COLO829 (cell line): ENCODE data around the gene KRTAP5-3.
"Not testable (repeated sequence)": the region's sequence is repeated elsewhere in the genome, so short reads cannot be mapped to it uniquely, and the experiment has no call there.

ENCODE experiments used
- DNase-seq: peaks from one replicate; pipeline ENCODE4 v3.0.0; 2012; ENCODE audit warnings: low spot score

Gene KRTAP5-3, protein sequence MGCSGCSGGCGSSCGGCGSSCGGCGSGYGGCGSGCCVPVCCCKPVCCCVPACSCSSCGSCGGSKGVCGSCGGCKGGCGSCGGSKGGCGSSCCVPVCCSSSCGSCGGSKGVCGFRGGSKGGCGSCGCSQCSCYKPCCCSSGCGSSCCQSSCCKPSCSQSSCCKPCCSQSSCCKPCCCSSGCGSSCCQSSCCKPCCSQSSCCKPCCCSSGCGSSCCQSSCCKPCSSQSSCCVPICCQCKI

DNA sequence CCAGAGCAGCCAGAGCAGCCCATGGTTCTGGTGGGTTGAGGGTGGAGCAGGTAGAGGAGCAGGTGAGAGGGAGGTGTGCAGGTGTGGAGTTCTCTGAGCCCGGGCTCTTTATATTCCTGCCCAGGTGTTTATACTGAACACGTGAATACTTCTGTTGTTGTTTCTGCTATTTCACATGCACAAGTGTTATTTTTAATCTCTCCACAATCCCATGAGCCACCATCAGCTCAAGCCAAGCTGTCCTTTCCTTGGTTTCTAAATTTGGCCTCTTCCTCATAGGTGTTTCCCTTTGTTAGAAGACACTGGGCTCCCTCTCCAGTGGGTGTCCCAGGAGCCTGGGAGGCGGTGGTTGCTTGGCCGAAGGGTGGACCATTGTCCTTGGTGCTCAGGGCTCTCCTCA lies at the start of gene KRTAP5-3:
Gene KRTAP5-3, minus strand, starts transcription at position 101 of the 400 bp plus-strand sequence. Its CDS starts 78 bp downstream, at position 23.
- DNase-seq: no peak

DNA sequence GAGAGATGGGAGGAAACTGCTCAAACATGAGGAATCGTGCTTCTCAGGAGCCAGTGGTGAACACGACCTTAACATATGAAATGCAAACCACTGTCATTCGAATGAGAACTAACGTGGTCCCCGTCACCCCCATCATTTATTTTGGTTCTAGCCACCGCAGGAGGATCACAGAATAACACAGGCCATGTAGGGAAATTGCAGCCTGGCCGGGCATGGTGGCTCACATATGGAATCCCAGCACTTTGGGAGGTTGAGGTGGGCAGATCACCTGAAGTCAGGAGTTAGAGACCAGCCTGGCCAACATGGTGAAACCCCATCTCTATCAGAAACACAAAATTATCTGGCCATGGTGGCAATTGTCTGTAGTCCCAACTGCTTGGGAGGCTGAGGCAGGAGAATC lies 48.4 kb upstream of the KRTAP5-3 start:
- no peak for DNase-seq

DNA sequence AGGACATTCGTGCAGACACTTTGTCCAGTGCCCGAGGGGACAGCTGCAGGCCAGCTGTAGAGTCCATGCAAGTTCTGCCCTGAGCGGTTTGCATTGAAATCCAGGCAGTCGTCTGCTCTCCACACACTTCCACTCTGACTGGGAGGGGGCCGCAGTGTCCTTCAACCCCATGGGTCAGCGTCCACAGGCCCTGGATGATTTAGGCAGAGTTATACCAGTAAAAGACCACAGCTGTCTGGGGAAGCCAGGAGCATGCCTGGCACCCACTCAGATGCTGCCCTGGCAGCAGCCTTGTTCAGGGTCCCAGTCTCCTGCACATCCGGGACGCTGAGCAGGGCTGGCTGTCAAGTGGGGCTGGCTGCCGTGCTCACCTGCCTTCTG lies 47.8 kb upstream of the KRTAP5-3 start:
- DNase-seq: no peak

DNA sequence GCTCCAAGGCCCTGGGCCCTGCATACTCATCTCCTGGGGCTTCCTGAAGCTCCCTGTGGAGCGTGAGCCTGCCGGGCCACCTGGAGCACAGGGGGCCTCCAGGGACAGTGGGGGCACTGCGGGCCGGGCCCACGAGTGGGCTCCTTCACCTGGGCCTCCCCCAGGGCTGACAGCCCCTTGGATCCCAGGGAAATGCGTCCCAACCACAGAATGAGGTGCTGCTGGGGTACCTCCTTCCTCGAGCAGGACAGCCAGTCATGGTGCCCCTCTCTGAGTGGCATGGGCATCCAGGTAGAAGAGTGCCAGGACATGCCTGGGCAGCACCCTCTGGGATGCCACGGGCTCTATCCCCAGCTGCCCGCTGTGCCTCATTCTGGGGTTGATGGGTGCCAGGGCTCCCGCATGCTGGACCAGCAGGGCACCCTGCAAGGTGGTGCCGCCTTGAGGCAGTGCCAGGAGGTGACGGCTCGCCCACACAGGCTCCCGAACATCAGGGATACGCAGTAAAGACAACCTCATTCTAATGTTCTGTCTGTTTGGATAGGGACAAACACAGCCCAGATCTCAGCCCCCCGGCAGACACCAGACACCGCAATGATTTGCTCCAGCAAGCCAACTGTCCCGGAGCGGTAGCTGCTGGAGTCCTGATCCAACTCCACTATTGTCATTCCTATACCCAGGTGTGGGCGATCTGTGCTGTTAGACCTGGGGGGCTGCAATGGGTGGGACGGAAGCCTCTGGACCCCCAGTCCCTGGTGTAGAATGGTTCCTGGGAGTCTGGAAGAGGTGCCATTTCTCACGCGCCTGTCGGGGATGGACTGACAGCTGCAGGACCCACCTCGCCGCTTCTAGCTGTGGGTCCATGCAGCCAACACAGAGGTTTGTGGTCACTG lies 47.2 kb upstream of the KRTAP5-3 start:
- no peak for DNase-seq

DNA sequence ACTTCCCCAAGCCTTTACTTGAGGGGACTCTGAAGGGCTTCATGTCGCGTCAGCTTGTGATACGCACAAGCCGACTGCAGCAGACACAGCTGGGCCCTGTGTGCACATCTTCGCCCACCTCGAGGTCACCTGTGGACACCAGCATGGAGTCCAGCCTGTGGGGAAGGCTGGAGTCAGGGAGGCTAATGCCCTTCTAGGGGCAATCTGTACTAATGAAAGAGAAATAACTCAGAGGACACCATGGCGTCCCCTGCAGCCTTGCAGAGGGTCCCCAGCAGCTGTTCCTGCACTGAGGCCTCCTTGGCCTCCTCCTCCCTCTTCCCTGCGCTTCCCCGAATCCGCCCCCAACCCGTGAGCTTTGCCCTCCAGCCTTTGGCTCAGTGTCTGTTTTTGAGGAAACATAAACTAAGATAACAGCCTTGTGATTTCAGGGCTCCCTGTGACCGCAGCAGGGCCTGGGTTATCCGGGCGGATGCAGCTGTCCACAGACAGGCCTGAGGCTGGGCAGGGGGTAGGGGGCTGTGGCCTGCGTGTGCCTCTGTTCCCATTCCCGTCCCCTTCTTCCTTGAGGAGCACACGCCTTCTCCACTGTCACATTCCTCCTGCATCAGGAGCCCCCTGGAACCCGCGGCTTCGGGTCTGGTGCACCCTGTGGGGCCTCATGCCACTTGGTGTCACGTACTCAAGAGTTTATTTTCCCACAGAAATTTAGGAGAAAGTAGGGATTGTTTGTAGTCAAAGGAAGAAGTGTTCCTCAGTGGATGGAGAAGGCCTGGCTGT lies 46.3 kb upstream of the KRTAP5-3 start:
- DNase-seq: no peak

DNA sequence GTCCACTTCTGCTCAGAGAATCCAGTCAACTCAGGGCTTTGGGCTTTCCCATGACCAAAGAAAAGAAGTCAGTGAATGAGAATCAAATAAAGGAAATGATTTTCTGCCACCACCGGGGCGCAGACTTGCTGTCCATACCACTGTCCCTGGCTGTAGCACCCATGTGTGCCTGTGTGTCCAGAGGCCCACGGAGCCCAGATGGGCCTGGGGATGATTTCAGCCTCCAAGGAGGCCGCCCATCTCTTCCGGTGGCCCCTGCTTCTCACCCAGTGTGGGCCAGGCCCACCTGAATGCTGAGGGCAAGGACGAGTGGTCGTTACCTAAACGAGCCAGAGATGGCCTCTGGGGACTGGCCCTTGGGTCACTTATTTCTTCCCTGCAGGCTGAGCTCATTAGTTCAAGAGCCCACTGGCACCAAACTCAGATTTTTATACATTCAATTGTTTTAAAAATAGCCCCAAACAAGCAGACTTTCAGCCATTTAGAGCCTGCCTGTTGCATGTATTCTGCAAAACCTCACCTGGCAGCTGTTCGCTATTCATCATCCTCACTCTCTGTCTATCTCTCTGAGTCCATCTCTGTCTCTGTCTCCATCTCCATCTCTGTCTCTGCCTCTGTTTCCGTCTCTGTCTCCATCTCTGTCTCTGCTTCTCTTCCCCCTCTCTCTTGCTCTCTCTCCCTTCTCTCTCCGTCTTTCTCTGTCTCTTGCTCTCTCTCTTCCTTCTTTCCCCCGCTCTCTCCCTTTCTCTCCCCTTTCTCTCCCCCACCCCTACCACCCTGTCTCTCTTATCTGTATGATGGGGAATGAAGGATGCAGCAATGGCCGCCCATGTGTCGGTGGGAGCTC lies 45.5 kb upstream of the KRTAP5-3 start:
- no peak for DNase-seq

DNA sequence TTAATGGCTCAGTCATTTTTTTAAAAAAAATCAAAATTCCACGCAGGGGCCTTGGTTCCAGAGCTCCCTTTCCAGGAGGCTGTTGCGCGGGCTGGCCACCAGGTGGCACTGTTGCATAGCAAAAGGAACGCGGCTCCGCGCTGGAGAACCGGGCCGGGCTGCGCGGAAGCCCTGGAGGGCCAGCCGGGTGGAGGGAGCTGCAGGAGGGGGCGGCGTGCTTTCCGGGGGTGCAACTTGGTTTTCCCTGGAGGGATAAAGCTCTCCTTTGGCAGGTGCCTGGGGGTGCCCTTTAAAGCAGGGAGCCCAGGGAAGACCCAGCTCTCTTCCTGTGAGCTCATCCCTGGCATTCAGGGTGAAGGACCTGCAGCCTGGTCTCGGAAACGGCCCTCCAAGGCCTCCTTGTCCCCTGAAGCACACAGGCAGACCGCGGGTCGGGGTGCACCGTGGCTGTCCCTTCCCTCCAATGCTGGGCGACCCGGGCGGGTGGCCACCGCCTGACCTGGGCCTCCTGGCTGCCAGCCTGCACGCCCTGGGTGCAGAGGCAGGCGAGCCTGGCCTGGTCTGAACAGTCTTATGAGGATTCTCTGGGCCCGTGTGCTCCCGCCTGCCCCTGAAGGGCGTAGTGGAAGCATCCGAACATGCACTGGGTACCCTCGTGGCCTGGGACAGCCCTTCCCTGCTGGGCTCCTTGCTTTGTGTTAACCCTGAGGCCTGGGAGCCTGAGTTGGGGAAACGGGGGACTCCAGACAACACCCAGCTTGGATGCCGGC lies 44.7 kb upstream of the KRTAP5-3 start:
- DNase-seq: peak; percentile 67

DNA sequence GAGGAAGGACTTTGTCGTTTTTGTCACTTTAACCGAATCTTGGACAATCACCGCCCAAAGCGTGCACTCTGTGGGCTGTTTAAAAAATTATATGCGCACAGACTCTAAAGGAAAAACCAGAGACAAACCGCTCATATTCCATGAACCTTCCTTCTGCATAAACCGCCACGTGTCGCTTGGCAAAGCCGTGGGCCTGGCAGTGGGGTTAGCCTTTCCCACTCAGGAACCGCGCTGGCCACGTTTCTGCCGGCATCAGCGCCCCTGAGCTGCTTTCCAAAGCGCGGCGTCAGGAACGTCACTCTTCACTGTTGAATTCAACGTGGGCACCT lies 44.1 kb upstream of the KRTAP5-3 start:
- no peak for DNase-seq

DNA sequence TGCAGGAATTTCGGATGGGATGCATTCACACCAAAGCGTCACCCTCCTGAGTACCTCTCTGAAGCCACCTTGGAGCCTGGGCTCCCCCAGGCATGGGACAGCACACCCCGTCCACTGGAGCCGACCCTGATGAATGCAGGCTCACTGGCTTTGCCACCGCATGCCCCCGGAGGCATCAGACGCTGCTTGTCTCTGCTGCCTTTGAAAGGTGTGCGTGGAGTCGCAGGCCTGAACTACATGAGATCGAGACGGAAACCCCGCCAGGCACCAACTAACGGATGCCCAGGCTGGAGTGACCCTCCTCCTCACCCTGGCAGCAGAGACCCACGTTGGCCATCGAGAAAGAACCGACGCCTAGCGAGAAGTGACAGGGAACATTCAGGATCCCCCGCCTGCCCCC lies 43.8 kb upstream of the KRTAP5-3 start:
- no peak for DNase-seq

DNA sequence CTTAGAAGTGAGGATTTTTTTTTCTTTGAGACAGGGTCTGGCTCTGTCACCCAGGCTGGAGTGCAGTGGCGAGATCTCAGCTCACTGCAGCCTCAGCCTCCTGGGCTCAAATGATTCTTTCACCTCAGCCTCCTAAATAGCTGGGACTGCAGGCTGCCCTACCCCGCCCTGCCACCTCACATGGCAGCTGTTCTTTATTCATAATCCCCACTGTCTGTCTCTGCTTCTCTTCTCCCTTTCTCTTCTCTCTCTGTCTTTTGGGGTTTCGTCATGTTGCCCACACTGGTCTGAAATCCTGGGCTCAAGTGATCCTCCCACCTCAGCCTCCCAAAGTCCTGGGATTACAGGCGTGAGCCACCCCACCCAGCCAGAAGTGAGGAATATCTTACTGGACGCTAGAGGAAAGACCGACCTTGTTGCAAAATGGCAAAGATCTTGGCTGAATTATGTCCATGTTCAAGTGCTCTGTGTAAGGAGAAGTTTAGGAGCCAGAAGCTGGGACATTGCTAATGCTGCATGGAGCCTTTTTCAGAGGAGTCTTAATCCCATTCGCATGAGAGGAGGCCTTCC lies 43.2 kb upstream of the KRTAP5-3 start:
- DNase-seq: no peak

DNA sequence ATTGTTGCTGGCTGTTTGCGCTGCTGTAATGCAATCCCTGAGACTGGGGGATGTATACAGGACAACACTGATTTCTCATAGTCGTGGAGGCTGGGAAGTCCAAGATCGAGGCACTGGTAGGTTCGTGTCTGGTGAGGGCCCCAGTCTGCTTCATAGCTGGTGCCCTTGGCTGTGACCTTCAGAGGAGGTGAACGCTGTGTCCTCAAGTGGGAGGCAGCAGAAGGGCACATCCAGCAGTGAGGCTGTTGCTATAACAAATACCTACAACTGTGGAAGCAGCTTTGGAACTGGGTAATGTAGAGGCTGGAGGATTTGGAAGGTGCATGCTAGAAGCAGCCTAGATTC lies 42.6 kb upstream of the KRTAP5-3 start:
- DNase-seq: no peak

DNA sequence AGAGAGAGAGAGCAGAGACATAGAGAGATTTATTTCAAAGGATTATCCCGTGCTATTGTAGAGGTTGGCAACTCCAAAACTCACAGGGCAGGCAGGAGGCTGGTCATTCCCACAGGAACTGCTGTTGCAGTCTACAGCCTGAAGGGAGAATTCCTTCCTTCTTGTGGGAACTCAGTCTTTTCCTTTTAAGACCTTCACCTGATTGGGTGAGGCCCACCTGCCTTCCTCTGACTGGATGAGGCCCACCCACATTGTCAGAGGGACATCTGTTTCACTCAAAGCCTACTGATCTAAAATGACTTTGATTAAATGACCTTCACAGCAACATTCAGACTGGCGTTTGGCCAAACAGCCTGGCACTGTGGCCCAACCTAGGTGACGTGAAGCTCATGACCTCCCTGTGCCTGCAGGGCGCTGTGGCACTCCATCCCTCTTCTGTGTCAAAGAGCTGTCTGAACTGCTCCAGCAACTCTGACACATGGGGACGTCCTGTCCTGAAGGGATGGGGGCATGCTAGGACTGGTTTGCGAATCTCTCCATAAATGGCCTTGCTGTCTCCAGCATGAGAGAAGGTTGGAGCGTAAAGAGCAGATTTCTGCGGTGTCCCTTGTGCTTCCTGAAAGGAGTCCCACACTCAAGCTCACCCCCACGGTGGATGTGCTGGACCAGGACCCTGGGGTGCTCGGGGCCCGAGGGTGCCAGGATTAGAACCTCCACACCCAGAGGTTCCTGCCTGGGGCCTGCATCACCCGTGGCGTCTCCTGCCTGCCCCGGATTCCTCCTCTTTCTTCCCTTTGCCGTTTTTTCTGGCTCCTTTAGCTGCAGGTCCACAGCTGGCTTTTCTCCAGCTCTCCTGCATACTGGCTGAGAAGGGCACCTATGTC lies 42.0 kb upstream of the KRTAP5-3 start:
- no peak for DNase-seq

DNA sequence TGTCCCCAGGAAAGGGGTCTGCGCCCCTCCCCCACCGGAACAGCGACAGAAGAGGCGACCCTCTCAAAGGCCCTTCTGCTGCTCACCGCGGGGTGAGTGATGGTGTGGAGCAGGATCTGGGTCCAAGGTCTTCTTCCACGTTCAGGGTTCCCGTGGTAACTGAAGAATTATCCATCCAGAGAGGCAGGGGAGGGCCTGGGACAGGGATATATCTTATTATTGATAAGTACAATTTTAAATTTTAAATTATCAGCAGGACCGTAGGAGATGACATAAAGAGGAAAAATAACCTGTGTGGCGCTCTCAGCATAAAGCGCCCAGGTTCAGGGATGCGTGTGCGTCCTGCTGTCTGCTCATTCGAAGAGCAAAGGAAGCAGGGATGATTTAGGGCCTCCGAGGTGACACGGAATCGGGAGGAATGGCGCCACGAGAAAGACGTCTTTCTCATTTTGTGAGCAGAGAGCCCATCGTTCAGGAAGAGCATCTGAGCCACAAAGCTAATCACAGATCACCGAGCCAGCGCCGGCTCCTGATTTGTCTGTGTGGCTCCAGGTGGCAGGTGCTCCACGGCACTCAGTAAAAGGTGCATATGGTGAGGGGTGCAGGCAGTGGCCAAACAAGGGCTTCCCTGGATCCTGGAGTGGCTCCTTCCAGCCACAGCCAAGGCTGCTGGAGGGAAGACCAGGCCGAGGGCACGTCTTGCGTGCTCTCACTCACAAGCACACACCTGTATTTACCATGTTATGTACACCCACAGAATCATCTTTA lies 40.6 kb upstream of the KRTAP5-3 start:
- no peak for DNase-seq

DNA sequence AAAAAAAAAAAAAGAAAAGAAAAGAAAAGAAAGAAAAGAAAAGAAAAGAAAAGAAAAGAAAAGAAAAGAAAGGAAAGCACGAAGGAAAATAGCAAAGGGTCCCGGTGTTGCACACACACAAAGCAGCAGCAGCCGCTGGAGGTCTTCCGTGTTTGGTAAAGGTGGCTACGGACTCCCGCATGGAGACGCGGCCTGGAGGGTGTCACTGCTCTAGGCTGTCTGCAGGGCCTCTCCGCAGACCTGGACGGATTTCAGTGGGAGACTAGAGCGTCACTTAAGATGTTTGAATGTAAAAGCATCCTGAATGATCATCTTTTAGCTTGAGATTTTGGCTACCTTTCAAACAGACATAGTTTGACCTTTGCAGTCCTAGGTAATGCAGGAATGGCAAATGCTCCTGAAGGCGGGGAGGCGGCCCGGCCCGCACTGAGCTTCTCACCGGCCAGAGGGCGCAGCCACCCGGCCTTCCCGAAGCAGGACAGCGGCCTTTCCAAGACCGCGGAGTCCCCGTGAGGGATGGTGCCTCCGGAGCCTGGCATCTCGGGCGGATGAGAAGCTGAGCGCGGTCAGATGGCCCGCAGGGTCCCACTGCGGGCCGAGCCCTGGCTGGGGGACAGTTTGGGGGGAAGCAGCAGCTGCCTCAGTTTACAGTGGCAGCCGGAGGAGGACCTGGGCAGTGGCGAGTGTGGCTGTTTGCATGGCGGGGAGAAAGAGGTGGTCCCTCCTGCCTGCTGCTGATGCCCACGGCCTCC lies 39.8 kb upstream of the KRTAP5-3 start:
- DNase-seq: no peak

DNA sequence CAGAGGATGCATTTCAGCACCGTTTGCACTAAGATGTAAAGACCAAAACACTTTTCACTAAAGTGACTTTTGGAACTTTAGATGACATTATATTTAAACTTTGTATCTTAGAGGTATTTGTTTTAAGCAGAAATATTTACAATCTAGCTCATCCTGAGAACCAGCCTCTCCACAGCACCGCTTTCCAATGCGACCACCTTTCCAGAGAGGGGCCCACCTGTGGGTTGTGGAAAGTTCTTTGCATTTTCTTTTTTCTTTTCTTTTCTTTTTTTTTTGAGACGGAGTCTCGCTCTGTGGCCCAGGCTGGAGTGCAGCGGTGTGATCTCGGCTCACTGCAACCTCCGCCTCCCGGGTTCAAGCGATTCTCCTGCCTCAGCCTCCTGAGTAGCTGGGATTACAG lies 38.3 kb upstream of the KRTAP5-3 start:
- not testable (repeated sequence) for DNase-seq

DNA sequence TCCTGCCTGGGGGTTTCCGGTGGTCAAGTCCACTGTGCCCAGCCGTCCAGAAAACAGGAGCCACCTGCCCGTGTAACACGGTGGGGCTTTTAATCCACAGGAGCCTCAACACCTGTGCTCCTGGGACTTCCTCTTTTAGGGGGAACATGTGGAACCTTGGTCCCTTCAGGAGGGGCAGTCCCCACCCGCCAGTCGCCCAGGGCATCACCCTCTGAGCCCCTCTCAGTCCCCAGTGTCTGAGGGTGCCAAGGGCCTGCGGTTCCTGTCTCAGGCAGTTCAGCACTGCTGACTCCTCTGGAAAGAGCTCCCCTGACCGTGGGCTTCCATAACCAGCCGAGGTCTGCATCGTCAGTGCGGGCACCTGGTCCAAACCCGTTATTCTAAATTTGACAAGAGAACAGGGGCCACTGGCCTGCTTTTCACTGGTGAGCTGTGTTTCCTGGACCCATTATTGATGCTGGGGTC lies 37.1 kb upstream of the KRTAP5-3 start:
- DNase-seq: no peak

DNA sequence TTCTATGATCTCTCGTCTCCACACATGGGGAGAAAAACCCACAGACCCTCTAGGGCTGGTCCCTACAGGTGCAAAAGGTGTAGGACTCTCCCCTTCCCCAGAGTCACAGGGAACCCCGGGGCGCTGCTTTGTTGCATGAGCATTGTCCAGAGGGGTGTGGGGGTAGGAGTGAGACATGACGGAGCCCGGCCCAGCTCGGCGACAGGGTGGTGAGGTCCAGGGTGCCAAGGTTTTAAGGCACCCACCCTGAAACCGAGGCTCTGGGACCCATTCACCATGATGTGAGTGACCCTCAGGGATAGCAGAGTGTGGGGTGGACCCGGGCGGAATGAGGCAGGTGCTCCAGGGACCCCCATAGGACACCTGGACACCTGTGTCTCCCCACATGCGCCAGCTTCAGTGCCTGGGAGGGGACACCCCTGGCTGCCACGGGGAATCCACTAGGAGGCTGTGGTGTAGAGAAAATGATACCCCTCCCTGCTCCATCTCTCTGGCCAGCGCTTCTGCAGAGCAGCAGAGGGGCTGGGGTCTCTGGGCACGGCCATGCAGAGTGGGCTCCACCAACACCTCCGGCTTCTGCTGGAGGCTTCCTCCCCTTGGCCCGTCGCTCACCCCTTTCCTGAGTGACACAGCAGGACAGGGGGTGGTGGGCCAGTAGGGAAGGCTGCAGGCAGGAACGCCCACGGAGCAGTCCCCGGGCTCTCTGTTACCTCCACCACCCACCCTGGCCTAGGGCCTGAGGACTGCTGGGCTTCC lies 36.5 kb upstream of the KRTAP5-3 start:
- no peak for DNase-seq
